Measurements from ENCODE around the gene MESD. TPM values are rescaled to one million over a fixed set of nuclear protein-coding genes. Genes with fewer than 3 reads are reported as not detected.

Gene MESD
- total and polyA plus RNA-seq, 9 of the 15 experiments (the other 6 are each of a cell fraction or from before 2014, with no cell fraction given), result 11.3 to 39.7 (median 22.8) TPM

DNA sequence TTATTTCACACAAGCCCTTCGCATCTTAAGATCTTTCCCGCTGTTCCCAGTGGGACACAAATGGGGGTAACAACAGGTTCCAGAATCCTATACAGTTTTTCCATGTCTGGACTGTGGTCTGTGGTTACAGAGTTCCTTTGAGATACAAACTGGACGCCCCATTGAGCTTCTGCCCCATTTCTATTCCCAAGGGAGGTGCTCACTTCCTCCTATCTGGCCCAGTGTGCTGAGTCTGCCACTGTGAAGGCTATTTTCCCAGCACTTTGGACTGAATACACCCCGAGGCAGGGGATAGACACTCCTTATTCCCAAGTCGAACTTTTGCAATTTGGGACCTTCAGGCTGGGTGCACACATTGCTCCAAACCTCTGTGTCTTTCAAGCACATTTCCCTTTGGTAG lies 44.0 kb downstream of the MESD start:
- ATAC-seq (no peak), FAIRE-seq (no peak), DNase-seq (ENCODE audit: extremely low read depth in 1 of 4, low spot score in 3 of 4) (no peak)
- Histone ChIP-seq H3K4me1 (replicated peaks in 1 of 2; ENCODE audit: control insufficient read depth in 2 of 2, insufficient read depth in 2 of 2, low read length in 2 of 2) (no peaks in the 10 kb centered on the region), H4K20me1 (replicated peaks; ENCODE audit: control insufficient read depth, insufficient read depth, low read length) (peaks cover 10% of the 10 kb centered on the region; the same call in 1 of the 2 replicates), H3K4me3 (no peak overlapping the region), H3K9me1 (ENCODE audit: control insufficient read depth, insufficient read depth, low read length) (no peaks in the 10 kb centered on the region), H2AFZ (ENCODE audit: low read depth, low read length) (no peak overlapping the region), H3K36me3 (ENCODE audit: control insufficient read depth, insufficient read depth, low read length) (peaks cover 5% of the 10 kb centered on the region; the same call in 1 of the 3 replicates), H3K27ac (ENCODE audit: extremely low read depth, low read depth, low read length) (no peak overlapping the region), H3K79me2 (ENCODE audit: control insufficient read depth, insufficient read depth, low read length) (no peaks in the 10 kb centered on the region), H3K9ac (ENCODE audit: insufficient read depth in 1 of 2, low read depth in 2 of 2, low read length in 2 of 2) (no peak overlapping the region), H3K9me3 (replicated peaks; ENCODE audit: control insufficient read depth, insufficient read depth, low read depth, low read length) (no peaks in the 10 kb centered on the region), H3K27me3 (ENCODE audit: control insufficient read depth in 2 of 2, insufficient read depth in 2 of 2, low read length in 2 of 2) (no peaks in the 10 kb centered on the region), H3K4me2 (ENCODE audit: insufficient read depth, low read length) (no peak overlapping the region)
- CTCF ChIA-PET (ENCODE audit: low intra/inter-chr PET ratio), result no interaction called here
- WGBS (ENCODE audit: insufficient coverage, low coverage, missing lambda C conversion rate), result 32% methylated on average over 5 of the region's 5 CpGs
- POLR2A ChIA-PET, result interaction anchor here (1.1 kb wide), 1 partner anchor 48 kb away, joined by 3 read pairs; no protein-coding TSS in a partner anchor
- no TSS peak for BruUV-seq (replicated peaks)
- intact Hi-C loops (cut with micrococcal nuclease), result no loop called here
- in situ Hi-C loops (cut with MboI), result no loop called here
- no peak for TF ChIP-seq ZBTB5 (IDR thresholded peaks at IDR 0.05)
- no peak for TF ChIP-seq ZFP1 (CRISPR knock-in tag; IDR thresholded peaks at IDR 0.05)
- no peak for TF ChIP-seq BRCA1 (IDR thresholded peaks at IDR 0.05)
- TF ChIP-seq BRCA1 (CRISPR knock-in tag; IDR thresholded peaks at IDR 0.05), result no peak
- TF ChIP-seq PPARD (CRISPR knock-in tag; IDR thresholded peaks at IDR 0.05), result no peak
- TF ChIP-seq MAFG (tag; conservative IDR thresholded peaks at IDR 0.05), result no peak
- TF ChIP-seq, protein P1, sequence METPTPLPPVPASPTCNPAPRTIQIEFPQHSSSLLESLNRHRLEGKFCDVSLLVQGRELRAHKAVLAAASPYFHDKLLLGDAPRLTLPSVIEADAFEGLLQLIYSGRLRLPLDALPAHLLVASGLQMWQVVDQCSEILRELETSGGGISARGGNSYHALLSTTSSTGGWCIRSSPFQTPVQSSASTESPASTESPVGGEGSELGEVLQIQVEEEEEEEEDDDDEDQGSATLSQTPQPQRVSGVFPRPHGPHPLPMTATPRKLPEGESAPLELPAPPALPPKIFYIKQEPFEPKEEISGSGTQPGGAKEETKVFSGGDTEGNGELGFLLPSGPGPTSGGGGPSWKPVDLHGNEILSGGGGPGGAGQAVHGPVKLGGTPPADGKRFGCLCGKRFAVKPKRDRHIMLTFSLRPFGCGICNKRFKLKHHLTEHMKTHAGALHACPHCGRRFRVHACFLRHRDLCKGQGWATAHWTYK (CRISPR knock-in tag; IDR thresholded peaks at IDR 0.05), result no peak
- TF ChIP-seq HMGN3 (IDR thresholded peaks at IDR 0.05; ENCODE audit: borderline replicate concordance, extremely low read depth, insufficient read length, low read depth, low read length), result no peak
- TF ChIP-seq EWSR1 (IDR thresholded peaks at IDR 0.05; ENCODE audit: borderline replicate concordance, low read depth, partially characterized antibody), result no peak
- no peak for TF ChIP-seq KAT2B (IDR thresholded peaks at IDR 0.05; ENCODE audit: low read depth, low read length)
- TF ChIP-seq PYGO2 (tag; IDR thresholded peaks at IDR 0.05), result no peak
